ENCODE measurements around the gene ARL15.

The ARL15 gene

GRCh38 chr5:54095969-54096368 lies 214.4 kb downstream of the ARL15 start:
- no peak for DNase-seq (ENCODE audit: low read depth)
- no peak for TF ChIP-seq CTCF (IDR thresholded peaks at IDR 0.05; ENCODE audit: low read length, missing control alignments)
- H3K4me3 ChIP-seq (replicated peaks; ENCODE audit: low read depth, low read length): no peak overlapping the region

GRCh38 chr5:54094706-54095105 lies 215.7 kb downstream of the ARL15 start:
- DNase-seq (ENCODE audit: low read depth): no peak
- H3K4me3 ChIP-seq (replicated peaks; ENCODE audit: low read depth, low read length): no peak overlapping the region
- TF ChIP-seq CTCF (IDR thresholded peaks at IDR 0.05; ENCODE audit: low read length, missing control alignments): no peak

GRCh38 chr5:54093861-54094260 lies 216.5 kb downstream of the ARL15 start:
- H3K4me3 ChIP-seq (replicated peaks; ENCODE audit: low read depth, low read length): no peak overlapping the region
- TF ChIP-seq CTCF (IDR thresholded peaks at IDR 0.05; ENCODE audit: low read length, missing control alignments): no peak
- no peak for DNase-seq (ENCODE audit: low read depth)

DNA sequence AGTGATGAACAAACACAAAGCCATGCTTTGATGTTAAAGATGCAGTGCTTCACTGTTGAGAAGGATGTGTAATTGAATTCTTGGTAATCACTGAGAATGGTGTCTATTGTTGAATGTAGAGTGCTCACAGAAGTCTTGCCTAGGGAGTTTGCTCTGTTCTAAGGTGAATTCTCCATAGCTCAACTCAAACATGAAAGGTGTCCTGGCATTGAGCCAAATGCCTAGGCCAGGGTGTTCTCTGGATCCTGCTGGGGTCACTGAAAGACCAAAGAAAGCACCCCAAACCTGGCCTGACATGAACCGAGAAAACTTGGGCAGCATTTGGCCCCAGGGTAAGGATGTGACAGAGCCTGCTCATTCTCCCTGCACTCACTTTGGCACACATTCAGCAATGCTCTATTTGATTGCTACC lies 217.3 kb downstream of the ARL15 start:
- H3K4me3 ChIP-seq (replicated peaks; ENCODE audit: low read depth, low read length): no peak overlapping the region
- TF ChIP-seq CTCF (IDR thresholded peaks at IDR 0.05; ENCODE audit: low read length, missing control alignments): no peak
- no peak for DNase-seq (ENCODE audit: low read depth)

DNA sequence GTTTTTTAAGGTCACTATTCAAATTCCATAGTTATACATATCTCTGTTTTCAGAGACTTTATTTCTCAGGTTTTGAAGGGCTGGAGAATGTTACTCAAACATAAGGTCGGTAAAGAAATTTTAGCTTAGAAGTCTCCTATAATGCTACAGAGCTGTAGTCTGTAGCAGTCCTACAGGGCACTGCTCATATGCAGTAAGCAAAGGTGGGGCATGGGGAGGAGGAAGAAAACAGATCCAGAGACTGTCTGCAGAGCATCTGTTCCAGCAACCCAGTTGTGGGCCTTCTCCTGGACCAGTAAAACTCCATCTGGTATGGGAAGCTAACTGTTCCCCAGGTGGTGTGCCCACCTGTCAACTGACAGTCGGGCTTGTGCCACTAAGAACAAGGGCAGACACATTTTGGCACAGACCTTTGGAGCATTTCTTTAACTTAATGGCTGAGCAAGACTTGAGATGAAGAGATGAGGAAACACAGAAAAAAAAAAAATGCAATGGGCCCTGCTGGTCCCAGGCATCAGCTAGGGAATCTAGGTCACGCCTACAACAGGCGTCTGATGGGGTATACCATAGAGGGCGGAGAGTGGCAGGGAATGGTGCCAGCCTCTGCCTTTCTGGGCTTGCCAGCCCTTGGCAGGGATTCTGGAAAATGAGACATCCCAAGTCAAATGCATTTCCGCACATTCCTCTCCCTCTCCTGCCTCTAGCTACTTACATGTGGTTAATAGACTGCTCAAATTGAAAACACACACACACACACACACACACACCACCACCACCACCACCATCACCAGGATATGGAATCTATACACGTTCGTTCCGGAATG lies 218.9 kb downstream of the ARL15 start:
- TF ChIP-seq CTCF (IDR thresholded peaks at IDR 0.05; ENCODE audit: low read length, missing control alignments): no peak
- no peak overlapping the region for H3K4me3 ChIP-seq (replicated peaks; ENCODE audit: low read depth, low read length)

GRCh38 chr5:54090495-54091120 lies 219.8 kb downstream of the ARL15 start:
- TF ChIP-seq CTCF (IDR thresholded peaks at IDR 0.05; ENCODE audit: low read length, missing control alignments): peak; percentile 62
- DNase-seq (ENCODE audit: low read depth): peak; percentile 87

More for the DNA sequence above, 218.9 kb downstream of the ARL15 start:
- DNase-seq (ENCODE audit: low read depth): no peak

More at GRCh38 chr5:54090495-54091120, 219.8 kb downstream of the ARL15 start:
- H3K4me3 ChIP-seq (replicated peaks; ENCODE audit: low read depth, low read length): no peak overlapping the region

All from fibroblast of pulmonary artery (primary cell).